Karpas-422 (cell line): ENCODE data around the gene WNT3. TPM values are rescaled to one million over a fixed set of nuclear protein-coding genes. Genes with fewer than 3 reads are reported as not detected.

Experiments
- DNase-seq: peaks from one replicate; pipeline ENCODE4 v3.0.0-alpha.2; 2015
- H2AFZ ChIP-seq: fragments of 200-600 bp; sonication (generic); 2 replicates; pipeline ENCODE4 v1.6.1; 2014; ENCODE audit warnings: antibody characterized with exemption, low read length, mixed read lengths
- H3K27ac ChIP-seq: fragments of 200-600 bp; sonication (generic); 2 replicates; pipeline ENCODE4 v1.5.1; 2014; ENCODE audit warnings: mild to moderate bottlenecking, low read length, moderate library complexity
- H3K27me3 ChIP-seq: fragments of 200-600 bp; sonication (generic); 2 replicates; pipeline ENCODE4 v1.6.1; 2014; ENCODE audit warnings: low read length, mixed read lengths
- H3K36me3 ChIP-seq: fragments of 200-600 bp; sonication (generic); 2 replicates; pipeline ENCODE4 v1.6.1; 2014; ENCODE audit warnings: low read length, mixed read lengths; ENCODE audit not compliant: insufficient read depth
- H3K4me1 ChIP-seq: fragments of 200-600 bp; sonication (generic); 2 replicates; pipeline ENCODE4 v1.6.1; 2014; ENCODE audit warnings: mild to moderate bottlenecking, low read length, mixed read lengths
- H3K4me2 ChIP-seq: fragments of 200-600 bp; sonication (generic); 2 replicates; pipeline ENCODE4 v1.6.1; 2014; ENCODE audit warnings: low read length, low read depth, mild to moderate bottlenecking; ENCODE audit not compliant: poor library complexity, severe bottlenecking
- H3K4me3 ChIP-seq: fragments of 200-600 bp; sonication (generic); 2 replicates; pipeline ENCODE4 v1.5.1; 2014; ENCODE audit warnings: mild to moderate bottlenecking, antibody characterized with exemption, low read length, mixed read lengths
- H3K79me2 ChIP-seq: fragments of 200-600 bp; sonication (generic); 2 replicates; pipeline ENCODE4 v1.6.1; 2014; ENCODE audit warnings: mild to moderate bottlenecking, low read length, mixed read lengths
- H3K9ac ChIP-seq: fragments of 200-600 bp; sonication (generic); 2 replicates; pipeline ENCODE4 v1.6.0; 2014; ENCODE audit warnings: low read length
- H3K9me2 ChIP-seq: fragments of 200-600 bp; sonication (generic), shearing (Covaris generic); replicated peaks from 2 replicates; pipeline ENCODE4 v1.6.0; 2014; ENCODE audit warnings: mild to moderate bottlenecking, low read length, moderate library complexity; ENCODE audit not compliant: insufficient read depth
- H3K9me3 ChIP-seq: fragments of 300-700, 200-600 bp; sonication (generic); 2 replicates; pipeline ENCODE4 v1.6.1; 2014; ENCODE audit warnings: low read length, mixed read lengths
- H4K20me1 ChIP-seq: fragments of 200-600 bp; sonication (generic); 2 replicates; pipeline ENCODE4 v1.6.1; 2014; ENCODE audit warnings: mild to moderate bottlenecking, antibody characterized with exemption, low read length, low read depth; ENCODE audit not compliant: insufficient read depth
- total RNA-seq: library from RNA; depleted of rRNA; stranded (reverse); fragments of >200 nt; shearing (Covaris generic); gene quantifications from 2 replicates; pipeline ENCODE4 v1.2.3, GENCODE V29; 2014; ENCODE audit warnings: low replicate concordance

WNT3 gene
- total RNA-seq, 1 experiment from 2014 or later: 2.0 TPM

DNA sequence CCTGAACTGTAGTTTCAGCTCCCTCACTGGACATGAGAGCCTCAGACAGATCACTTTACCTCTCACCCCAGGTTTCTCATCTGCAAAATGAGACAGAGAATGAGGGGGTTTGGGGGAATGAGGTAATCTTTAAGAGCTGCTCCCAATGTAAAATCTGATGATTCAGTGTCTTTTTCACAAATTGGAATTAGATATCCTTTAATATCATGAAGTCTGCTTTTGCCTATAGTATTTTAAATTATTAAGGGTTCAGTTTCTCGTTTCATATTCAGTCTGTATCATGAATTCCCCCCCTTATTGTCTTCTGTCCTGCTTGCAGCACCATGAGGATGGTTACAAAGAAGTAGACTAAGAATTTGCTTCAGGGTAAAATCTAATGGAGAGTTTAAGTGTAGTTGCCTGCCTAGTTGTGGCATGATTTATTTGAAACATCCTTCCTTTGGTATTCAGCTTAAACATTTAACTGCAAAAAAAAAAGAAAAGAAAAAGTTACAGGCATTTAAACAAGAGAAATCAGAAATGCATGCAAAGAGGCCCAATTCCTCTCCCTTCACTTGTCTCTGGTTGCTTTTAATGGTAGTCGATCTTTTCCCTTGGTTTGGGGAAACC is 77.3 kb downstream of the WNT3 start:
- Histone ChIP-seq H3K4me1 (peaks cover 13% of the 10 kb centered on the region), H4K20me1 (no peaks in the 10 kb centered on the region), H3K27ac (no peak overlapping the region), H3K9me3 (no peaks in the 10 kb centered on the region), H3K27me3 (no peaks in the 10 kb centered on the region), H3K36me3 (peaks cover 6% of the 10 kb centered on the region; the same call in 1 of the 2 replicates), H3K9ac (no peak overlapping the region), H3K4me3 (no peak overlapping the region), H3K9me2 (no peaks in the 10 kb centered on the region), H3K4me2 (no peak overlapping the region), H2AFZ (no peak overlapping the region), H3K79me2 (no peaks in the 10 kb centered on the region)
- no peak for DNase-seq

DNA sequence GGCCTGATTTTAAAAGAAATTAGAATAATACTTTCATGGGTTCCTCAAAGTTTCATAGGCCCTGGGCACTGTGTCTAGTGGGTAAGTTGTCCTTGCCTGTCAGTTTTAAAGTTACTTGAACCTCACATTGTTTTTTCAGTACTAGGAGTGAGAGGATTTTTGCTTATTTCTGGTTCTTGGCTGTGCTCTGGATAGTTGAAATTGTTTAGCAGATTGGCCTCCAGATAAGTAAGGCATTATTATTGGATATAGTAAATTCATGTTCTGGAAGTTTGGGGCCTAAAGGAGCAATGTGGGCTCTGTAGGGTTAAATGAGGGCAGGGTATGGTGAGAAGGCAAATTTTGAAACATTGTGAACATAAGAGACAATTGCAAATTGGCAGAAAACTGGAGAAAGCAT is 78.5 kb downstream of the WNT3 start:
- H3K9ac ChIP-seq: no peak overlapping the region
- no peak overlapping the region for H2AFZ ChIP-seq
- no peak overlapping the region for H3K4me2 ChIP-seq
- no peak for DNase-seq
- peaks cover 6% of the 10 kb centered on the region; the same call in 1 of the 2 replicates for H3K36me3 ChIP-seq
- no peak overlapping the region for H3K27ac ChIP-seq
- no peaks in the 10 kb centered on the region for H4K20me1 ChIP-seq
- H3K9me2 ChIP-seq: no peaks in the 10 kb centered on the region
- H3K27me3 ChIP-seq: no peaks in the 10 kb centered on the region
- no peak overlapping the region for H3K4me3 ChIP-seq
- no peaks in the 10 kb centered on the region for H3K9me3 ChIP-seq
- peaks cover 26% of the 10 kb centered on the region for H3K4me1 ChIP-seq
- no peaks in the 10 kb centered on the region for H3K79me2 ChIP-seq

DNA sequence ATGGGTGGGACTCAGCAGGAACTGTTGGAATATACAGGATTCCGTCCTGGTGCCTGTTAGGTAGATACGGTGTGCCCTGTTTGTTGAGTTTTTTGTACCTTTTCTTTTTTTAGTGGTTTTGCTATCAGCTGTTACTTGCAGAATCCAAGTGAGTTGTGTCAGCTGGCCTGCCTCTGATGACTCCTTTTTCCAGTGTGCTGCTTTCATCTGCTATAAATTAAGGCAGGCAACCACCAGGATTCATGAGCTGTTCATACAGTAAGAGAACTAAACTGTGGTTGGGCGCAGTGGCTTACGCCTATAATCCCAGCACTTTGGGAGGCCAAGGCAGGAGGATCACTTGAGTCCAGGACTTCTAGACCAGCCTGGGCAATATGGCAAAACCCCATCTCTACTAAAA is 79.9 kb downstream of the WNT3 start:
- H3K4me3 ChIP-seq: no peak overlapping the region
- no peaks in the 10 kb centered on the region for H3K9me2 ChIP-seq
- H2AFZ ChIP-seq: no peak overlapping the region
- H3K27ac ChIP-seq: no peak overlapping the region
- no peak overlapping the region for H3K9ac ChIP-seq
- H3K79me2 ChIP-seq: no peaks in the 10 kb centered on the region
- no peaks in the 10 kb centered on the region for H4K20me1 ChIP-seq
- no peaks in the 10 kb centered on the region for H3K9me3 ChIP-seq
- no peak overlapping the region for H3K4me2 ChIP-seq
- no peaks in the 10 kb centered on the region for H3K27me3 ChIP-seq
- H3K36me3 ChIP-seq: peaks cover 6% of the 10 kb centered on the region; the same call in 1 of the 2 replicates
- no peak for DNase-seq
- H3K4me1 ChIP-seq: peaks cover 29% of the 10 kb centered on the region

DNA sequence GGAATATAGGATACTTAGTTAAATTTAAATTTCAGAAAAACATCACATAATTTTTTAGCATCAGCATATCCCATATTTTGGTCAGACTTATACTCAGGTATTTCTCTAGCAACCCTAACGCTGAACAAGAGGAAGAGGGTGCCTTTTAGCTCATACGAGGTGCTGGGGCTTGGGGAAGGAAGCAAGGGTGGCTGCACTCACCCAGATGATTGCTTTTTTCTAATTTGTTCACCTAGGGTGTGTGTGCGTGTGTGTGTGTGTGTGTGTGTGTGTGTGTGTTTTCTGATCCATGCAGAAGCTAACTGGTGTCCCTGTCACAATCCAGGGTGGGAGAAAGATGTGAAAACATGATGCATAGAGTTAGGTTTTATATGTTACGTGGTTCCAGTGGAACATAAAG is 81.2 kb downstream of the WNT3 start:
- H3K27me3 ChIP-seq: no peaks in the 10 kb centered on the region
- no peak for DNase-seq
- no peak overlapping the region for H3K4me3 ChIP-seq
- peaks cover 29% of the 10 kb centered on the region for H3K4me1 ChIP-seq
- H3K36me3 ChIP-seq: peaks cover 11% of the 10 kb centered on the region; the same call in 1 of the 2 replicates
- H3K9ac ChIP-seq: no peak overlapping the region
- H3K9me2 ChIP-seq: no peaks in the 10 kb centered on the region
- H3K9me3 ChIP-seq: no peaks in the 10 kb centered on the region
- H2AFZ ChIP-seq: no peak overlapping the region
- H3K79me2 ChIP-seq: no peaks in the 10 kb centered on the region
- H3K4me2 ChIP-seq: peak overlapping the region; percentile 54
- peak overlapping the region; percentile 76 for H3K27ac ChIP-seq
- H4K20me1 ChIP-seq: no peaks in the 10 kb centered on the region

DNA sequence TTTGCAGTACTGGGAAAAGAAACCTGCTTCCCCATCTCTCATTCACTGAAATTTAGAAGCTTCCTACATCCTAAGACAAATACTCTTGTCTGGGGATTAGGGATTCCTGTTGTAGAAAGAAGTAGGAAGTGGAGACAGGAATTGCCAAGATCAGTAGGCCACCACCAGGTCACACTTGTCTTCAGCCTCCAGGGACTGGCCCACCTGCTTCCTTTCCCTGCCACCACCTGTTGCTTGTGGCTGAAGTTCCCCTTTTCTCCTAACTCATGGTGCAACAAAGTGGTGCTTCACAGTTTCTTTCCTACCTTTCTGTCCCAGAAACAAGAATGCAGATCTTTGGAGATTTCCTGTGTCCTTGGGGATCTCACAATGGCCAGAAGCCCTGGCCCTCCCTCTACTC is 82.4 kb downstream of the WNT3 start:
- Histone ChIP-seq H3K9me2 (no peaks in the 10 kb centered on the region), H3K79me2 (no peaks in the 10 kb centered on the region), H3K9me3 (no peaks in the 10 kb centered on the region), H3K27ac (peak overlapping the region; percentile 76), H4K20me1 (no peaks in the 10 kb centered on the region), H3K36me3 (peaks cover 13% of the 10 kb centered on the region; the same call in 1 of the 2 replicates), H3K4me2 (peak overlapping the region; percentile 54), H3K9ac (no peak overlapping the region), H3K27me3 (no peaks in the 10 kb centered on the region), H3K4me1 (peaks cover 29% of the 10 kb centered on the region), H2AFZ (no peak overlapping the region), H3K4me3 (0 out of 2 replicates have a peak overlapping the region, but pooled peaks have one; percentile 1)
- peak; percentile 74 for DNase-seq

DNA sequence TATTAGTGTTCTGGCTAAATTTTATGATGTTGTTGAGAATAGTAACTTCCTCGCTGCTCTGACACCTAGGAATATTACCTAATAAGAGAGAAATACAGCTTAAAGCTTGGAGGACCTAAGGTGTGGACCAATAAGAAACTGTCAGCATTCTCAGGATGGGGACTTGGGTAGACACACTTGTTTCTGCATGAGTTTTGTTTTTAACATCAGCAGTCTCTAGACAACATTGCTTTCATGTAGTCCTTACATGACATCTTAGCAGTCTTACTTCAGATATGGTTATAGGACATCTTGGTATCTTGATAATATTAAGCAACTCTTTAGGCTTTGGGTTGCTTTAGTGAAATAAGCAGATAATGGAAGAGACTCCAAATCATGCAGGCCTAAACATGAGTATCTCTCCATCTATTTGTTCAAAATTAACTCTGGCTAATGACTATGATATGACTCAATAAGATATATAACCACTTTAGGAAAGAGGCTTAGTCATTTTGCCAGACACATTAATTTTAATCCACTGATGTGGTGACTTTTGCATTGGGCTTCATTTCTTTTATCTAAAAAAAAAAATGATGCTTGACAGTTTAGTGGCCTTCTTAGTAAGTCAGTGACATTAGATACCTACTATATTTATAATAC is 84.5 kb downstream of the WNT3 start:
- no peak overlapping the region for H3K4me2 ChIP-seq
- no peak overlapping the region for H2AFZ ChIP-seq
- H3K27me3 ChIP-seq: no peaks in the 10 kb centered on the region
- DNase-seq: no peak
- no peaks in the 10 kb centered on the region for H3K9me3 ChIP-seq
- no peak overlapping the region for H3K4me3 ChIP-seq
- H4K20me1 ChIP-seq: no peaks in the 10 kb centered on the region
- H3K9me2 ChIP-seq: no peaks in the 10 kb centered on the region
- H3K27ac ChIP-seq: no peak overlapping the region
- no peaks in the 10 kb centered on the region for H3K79me2 ChIP-seq
- peaks cover 38% of the 10 kb centered on the region for H3K4me1 ChIP-seq
- peaks cover 24% of the 10 kb centered on the region for H3K36me3 ChIP-seq
- H3K9ac ChIP-seq: no peak overlapping the region

DNA sequence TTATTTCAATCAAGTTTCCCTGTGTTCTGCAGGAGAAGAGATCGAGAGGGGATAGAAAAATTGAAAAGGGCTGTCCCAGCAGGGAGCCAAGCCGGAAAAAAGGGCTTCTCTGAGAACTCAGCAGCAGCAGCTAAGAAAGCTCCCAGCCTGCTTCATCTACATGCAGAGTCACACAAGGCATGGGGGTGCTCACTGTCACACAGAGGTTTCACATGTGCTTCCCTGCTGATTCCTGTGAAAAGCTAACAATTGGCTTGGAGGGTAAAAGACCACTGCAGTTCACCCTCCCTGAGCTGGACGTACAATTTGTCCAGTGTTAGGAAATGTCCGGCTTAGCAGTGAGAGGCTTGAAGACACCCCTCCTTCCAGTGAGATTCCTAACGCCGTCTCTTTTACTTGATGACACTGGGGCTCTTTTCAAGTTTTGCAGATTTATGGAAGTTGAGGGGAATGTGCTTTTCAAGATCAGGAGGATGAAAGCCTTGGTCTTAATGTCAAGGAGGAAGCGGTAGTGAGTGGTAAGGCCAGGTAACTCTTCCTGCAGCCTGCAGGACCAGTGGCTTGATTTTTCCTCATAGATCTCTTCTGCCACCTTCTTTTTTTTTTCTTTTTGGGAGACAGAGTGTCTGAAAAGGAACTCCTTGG is 85.6 kb downstream of the WNT3 start:
- Histone ChIP-seq H3K4me3 (no peak overlapping the region), H3K4me1 (peaks cover 38% of the 10 kb centered on the region), H3K27me3 (no peaks in the 10 kb centered on the region), H3K9ac (no peak overlapping the region), H3K4me2 (no peak overlapping the region), H3K9me2 (no peaks in the 10 kb centered on the region), H3K27ac (no peak overlapping the region), H4K20me1 (no peaks in the 10 kb centered on the region), H2AFZ (no peak overlapping the region), H3K36me3 (peaks cover 29% of the 10 kb centered on the region), H3K79me2 (no peaks in the 10 kb centered on the region), H3K9me3 (no peaks in the 10 kb centered on the region)
- no peak for DNase-seq

DNA sequence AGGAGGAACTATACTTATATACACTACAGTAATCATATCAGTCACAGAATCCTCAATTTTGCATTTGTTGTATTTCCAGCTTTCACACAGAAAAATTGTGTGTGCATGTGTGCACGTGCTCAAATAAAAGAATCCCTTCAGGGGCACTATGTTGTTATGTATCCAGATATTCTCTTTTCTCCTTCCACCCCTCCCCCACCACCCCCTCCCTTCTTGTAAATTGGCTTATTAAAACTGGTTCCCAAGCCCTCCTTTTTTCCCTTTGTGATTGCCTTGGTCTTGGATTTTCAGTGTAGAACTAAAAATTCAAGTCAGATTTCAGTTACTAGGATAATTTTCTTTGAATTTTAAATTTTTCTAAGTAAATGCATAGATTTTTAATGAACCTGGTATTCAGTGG is 86.3 kb downstream of the WNT3 start:
- Histone ChIP-seq H3K79me2 (no peaks in the 10 kb centered on the region), H3K36me3 (peaks cover 29% of the 10 kb centered on the region), H2AFZ (no peak overlapping the region), H4K20me1 (no peaks in the 10 kb centered on the region), H3K4me2 (no peak overlapping the region), H3K9me2 (no peaks in the 10 kb centered on the region), H3K27ac (no peak overlapping the region), H3K9me3 (no peaks in the 10 kb centered on the region), H3K27me3 (no peaks in the 10 kb centered on the region), H3K4me1 (peaks cover 34% of the 10 kb centered on the region), H3K4me3 (no peak overlapping the region), H3K9ac (no peak overlapping the region)
- DNase-seq: no peak
